ENCODE data around the gene TMEM132C.
A peak's percentile ranks its signal among the peaks of the same experiment; 100 is the strongest.

TMEM132C gene

GRCh38 chr12:128339631-128340030 is 72.7 kb downstream of the TMEM132C start:
- no peak for DNase-seq

GRCh38 chr12:128353301-128353700 is 86.3 kb downstream of the TMEM132C start:
- DNase-seq = no peak

DNA sequence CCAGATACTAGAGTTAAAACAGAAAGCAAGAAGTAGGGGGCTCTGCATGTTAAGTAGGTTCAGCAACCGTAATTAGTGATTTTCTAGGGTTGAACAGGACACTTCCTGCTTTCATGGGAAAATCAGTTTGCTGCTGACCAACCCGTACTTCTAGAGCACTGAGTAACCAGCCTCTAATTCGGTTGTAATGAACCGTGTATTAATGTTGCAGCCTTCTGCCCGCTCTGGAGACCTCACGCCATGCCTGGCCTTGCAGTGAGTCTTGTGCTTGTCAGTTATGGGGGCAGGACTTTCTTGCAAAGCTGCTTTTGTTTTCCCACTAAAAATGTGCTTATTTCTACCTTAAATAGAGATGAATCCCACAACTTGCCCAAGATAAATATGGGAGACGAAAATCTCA is 89.6 kb downstream of the TMEM132C start:
- DNase-seq = peak in 1 of 2 experiments; percentile 51

DNA sequence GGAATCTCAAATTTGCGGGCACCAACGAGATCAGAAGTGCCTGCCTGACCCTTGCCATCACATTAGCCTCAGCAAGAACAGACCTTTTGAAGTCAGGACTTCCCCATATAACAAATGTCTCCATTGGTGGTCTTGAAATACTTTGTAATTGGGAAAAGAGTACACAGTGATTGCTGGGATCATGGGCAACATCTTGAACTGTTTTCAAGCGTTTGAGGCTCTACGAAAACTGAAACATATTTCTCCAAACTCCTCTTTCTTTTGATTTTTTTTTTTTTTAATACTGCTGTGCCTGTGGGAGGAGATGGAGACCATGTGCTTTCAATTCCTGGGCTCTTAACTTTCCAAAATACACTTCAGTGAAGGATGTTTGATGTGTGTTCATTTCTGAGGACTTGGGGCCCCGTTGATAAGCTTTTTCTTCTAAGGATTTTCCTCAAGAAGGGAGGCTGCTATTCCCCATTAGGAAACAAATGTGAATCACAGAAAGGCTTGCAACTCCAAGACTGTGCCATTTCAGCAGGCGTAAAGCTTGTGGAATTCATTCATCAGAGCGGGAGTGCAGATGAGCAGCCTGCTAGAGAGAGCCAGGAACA is 94.5 kb downstream of the TMEM132C start:
- no peak for DNase-seq

DNA sequence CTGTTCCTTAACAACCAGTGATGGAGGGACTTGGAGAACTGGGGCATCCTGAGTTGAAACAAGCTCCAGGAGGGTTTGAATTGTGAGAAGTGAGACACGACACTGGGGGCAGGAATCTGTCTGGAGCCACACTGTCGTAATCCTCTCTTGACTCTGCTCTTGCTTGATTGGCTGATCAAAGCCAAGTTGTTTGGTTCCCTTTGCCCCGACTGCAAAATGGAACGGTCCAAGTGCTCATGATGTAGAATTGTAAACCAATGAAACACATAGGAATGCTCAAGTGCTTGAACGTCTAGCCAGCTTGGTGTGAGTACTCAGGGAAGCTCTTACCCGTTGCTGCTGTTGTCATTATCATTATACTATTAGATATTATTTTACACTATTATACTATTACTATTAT is 98.1 kb downstream of the TMEM132C start:
- no peak for DNase-seq

DNA sequence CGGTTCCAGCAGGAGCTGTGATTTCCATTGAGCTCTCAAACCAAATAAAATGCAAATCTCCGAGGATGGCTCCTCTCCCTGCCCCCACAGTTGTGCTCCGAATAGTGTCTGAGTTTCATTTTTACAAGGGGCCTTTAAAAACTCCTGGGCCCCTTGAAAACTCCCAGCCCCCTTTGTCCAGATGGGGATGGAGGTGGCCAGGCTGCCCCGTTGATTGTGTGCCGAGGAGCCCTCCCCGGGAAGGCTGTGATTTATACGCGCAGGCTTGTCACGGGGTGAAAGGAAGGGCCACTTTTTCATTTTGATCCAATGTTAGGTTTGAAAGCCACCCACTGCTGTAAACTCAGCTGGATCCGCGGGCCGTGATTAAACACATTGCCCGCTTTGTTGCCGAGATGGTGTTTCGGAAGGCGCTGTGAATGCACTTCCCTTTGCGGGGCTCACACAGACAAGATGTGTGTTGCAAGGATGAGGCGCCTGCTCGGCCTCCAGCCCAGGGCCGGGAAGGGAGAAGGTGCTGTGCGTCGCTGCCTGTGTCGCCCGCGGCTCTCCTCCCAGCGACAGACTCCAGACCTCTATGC is 98.8 kb downstream of the TMEM132C start:
- DNase-seq = peak; percentile 7 to 72

GRCh38 chr12:128367961-128368360 is 101.0 kb downstream of the TMEM132C start:
- DNase-seq = no peak

DNA sequence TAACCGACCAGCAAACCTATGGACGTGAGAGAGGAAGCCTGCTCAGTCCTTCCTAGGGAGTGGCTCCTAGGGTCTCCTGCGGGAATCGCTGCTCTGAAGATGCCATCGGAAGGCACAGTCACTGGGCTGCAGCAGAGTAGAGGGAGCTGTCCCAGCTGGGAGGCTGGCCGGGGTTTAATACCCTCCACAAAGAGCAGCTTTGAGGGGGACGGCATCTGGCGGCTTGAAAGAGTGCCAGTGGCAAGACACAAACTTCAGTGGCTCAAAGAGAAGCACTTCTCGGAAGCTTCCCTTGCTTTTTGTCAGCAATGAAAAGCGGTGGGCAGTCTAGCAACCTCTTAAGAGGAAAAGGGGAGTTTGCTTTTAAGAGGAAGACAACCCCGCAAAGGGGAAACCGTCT is 114.6 kb downstream of the TMEM132C start:
- no peak for DNase-seq

DNA sequence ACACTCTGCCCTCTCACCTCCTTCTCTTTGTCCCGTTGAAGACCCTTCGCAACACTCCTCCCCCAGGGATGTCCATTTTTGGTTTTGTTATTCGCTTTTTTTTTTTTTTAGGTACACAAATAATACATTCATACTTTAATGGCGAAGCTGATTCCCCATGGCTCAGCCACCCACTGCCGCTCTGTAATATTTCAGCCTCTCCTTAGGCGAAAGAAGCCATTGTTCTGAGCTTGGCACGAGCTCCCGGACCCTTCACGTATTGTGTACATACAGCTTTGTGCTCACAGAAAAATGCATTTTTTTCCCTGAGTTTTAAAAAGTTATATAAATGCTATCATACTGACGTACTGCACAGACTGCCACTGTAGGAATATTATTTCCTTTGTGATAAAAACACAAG is 115.0 kb downstream of the TMEM132C start:
- DNase-seq = no peak

DNA sequence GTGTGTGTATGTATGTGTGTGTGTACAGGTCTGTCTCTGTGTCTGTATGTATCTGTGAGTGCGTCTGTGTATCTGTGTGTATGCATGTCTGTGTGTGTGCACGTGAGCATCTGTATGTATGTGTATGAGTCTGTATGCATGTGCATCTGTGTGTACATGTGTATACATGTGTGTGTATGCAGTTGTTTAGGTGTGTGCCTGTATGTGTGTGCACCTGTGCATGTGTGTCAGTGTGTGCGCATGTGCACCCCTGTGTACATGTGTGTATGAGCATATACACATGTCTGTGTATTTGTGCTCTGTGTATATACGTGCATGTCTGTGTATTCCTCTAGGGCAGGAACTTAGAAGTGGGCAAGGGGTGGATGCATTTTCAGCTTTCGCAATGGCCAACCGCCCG is 116.0 kb downstream of the TMEM132C start:
- DNase-seq = no peak

DNA sequence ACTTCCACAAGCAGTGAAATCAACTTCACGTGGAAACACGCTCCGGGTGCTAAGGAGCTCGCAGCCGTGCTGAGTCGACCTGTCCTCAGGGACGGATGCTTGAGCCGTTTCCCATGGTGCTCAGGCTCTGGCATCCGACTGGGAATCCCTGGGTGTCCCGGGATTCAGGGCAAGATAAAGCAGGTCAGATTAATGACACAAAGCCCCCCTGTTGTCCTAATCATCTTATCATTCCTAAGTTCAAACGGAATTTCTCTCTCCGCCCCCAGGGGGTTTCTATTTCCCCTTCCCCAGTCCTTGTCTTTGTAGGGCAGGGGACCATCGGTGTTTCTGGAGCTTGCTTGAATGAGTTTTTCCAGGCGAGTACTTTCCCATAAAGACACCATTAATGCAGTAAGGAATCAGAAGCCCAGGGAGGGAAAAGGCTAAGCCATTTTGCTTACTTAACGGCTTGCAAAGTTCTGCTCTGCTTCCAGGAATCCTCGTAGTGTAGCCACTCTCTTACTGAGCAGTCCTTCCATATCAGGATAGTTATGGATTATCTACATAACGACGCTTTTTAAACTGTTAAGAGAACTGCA is 116.5 kb downstream of the TMEM132C start:
- DNase-seq = no peak

DNA sequence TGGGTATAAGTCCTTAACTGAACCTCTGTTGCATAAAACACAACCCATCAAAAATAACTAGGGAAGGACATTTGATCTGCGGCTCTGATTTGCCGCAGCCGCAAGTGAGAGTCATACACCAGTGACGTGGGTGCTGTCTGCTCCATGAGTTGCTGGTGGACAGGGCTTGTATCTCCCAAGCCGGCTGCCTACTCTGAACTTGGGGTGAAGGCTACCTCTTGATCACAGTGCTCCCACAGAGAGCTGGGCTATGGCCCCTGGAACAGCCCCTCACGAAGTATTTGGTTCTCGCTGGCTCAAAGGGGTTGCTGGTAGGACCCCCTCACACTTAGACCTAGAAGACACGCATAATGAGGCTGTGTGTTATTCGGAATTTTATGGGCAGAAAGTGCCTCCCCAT is 118.8 kb downstream of the TMEM132C start:
- no peak for DNase-seq

GRCh38 chr12:128387811-128388422 is 120.9 kb downstream of the TMEM132C start:
- DNase-seq = peak; percentile 27 to 88

- no peak for DNase-seq
Observed at GRCh38 chr12:128388461-128389000, 121.6 kb downstream of the TMEM132C start.

DNA sequence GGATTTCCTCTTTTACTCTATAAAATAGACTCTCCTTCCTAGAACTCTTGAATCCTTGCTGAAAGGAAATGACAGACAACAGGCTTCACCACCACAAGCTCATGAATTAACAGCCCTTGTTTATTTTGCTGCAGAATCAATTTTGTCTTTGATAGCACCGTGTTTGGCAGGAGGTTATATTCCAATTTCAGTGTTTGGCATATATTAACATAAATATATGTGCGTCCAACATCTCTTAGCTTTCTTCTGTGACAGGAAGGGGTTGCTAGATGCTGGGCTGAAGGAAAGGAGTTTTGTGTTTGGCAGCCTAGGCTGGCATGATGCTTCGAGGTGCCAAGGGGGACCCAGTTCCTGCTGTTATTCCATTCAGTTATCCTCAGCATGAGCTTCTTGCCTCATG is 126.4 kb downstream of the TMEM132C start:
- DNase-seq = no peak

DNA sequence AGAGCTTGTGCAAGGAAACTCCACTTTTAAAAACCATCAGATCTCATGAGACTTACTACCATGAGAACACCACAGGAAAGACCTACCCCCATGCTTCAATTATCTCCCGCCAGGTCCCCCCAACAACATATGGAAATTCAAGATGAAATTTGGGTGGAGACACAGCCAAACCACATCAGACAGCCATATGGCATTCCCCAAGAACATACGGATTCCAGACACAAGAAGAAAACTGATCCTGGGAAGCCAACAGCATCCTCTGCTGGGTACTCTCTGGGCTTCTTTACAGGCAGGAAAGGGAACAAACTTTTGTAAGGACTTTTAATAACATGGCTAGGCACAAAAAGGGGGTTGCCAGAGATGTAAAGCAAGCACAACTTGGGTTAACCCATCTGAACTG is 127.2 kb downstream of the TMEM132C start:
- no peak for DNase-seq

- no peak for DNase-seq
Observed at GRCh38 chr12:128399253-128399652, 132.3 kb downstream of the TMEM132C start.

DNA sequence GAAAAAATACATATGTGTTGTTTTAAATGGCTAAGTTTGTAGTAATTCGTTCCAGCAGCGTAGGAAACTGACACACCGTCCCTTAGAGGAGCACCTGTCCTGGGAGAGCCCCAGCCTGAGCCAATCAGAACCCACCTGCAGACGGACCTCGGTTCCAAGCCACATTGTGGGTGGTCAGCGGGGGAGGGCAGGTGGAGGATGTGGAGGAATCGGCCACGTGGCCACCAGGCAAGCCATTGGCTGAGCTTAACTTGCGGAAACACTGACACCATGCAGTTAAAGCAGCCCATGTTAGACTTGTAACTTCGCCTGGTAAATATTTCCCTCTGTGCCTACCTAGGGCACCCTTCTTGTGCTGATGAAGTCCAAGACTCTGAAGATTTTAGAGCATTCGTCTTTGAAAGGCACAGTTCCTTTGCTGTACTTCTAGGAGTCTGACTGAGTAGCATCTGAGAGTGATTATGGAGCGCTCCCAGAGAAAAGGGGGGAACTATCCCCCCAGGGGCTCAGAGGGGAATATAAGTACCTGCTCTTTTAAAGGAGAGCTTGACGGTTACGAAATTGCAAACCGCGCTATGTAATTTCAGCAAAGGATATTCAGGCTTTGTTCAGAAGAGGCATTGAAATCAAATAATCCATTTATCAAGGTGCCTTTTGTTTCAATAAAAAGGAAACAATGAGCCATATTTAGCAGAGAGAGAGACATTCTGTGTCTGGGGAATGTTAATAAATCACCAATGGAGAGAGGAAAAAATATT is 135.7 kb downstream of the TMEM132C start:
- DNase-seq = no peak

DNA sequence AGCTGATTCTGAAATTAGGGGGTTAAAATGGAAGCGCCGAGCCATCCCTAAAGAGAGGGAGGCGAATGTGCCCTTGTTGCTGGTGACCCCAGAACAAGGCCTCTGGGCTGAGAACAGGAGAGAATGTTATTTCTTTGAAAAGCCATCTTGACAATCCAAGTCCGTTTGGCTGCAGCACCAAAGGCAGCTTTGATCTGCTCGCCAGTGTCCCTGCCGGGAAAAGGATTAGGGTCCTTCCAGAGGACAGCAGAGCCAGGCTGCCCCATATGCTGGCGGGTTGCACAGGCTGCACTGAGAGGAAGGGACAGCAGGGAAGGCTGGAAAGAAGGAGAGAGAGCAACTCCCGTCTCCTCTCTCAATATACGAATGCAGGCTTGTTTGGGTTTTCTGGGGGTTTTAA is 141.7 kb downstream of the TMEM132C start:
- no peak for DNase-seq

DNA sequence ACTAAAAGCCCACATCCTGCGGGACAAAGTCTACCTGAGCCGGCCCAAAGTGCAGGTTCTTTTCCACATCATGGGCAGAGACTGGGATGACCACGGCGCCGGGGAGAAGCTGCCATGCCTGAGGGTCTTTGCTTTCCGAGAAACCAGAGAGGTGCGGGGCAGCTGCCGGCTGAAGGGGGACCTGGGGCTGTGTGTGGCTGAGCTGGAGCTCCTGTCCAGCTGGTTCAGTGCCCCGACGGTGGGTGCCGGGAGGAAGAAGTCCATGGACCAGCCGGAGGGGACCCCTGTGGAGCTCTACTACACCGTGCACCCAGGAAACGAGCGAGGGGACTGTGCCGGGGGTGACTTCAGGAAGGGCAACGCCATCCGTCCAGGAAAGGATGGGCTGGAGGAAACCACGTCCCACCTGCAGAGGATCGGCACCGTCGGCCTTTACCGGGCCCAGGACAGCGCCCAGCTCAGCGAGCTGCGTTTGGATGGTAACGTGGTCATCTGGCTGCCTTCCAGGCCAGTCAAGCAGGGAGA is 148.1 kb downstream of the TMEM132C start:
- no peak for DNase-seq

GRCh38 chr12:128418944-128419343 is 152.0 kb downstream of the TMEM132C start:
- DNase-seq = no peak

DNA sequence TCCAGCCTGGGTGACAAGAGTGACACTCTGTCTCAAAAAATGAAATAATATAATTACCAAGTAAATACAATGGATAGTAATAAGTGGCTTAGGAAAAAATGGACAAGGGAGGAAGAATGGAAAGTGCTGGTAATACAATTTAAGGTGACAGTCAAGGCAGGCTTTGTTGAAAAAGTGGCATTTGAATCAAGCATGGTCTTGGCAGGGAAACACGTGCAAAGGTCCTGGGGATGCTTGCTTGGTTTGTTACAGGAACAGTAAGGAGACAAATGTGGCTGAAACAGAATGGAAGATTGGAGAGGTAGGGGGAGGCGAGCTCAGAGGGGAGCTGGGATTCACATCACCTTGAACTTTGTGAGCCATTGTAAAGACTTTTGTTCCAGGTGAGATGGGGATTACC is 153.2 kb downstream of the TMEM132C start:
- DNase-seq = no peak

DNA sequence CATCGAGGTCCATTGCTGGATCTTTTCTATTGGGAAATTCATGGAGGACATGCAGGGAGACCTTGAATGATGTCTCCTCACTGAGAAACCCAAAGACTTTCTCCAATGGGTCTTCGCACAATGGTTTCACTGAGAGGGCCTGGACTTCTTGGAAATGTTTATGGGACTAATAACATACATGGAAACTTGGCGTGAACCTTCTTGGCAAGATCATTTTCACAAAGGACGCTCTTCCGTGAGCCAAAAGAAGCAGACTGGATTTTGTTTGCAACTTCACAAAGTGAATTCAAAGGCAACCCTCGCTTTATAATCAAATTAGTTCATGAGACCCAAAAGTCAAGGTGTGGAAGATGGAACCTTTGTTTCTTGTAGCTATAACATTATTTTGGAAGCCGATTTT is 154.4 kb downstream of the TMEM132C start:
- DNase-seq = no peak
